ENCODE measurements around the gene CCL13.
A peak's percentile ranks its signal among the peaks of the same experiment; 100 is the strongest.
"Not testable (repeated sequence)": the region's sequence is repeated elsewhere in the genome, so short reads cannot be mapped to it uniquely, and the experiment has no call there.

CCL13 gene

GRCh38 chr17:34356194-34356593 is at the start of gene CCL13:
Gene CCL13, plus strand, starts transcription at chr17:34356480. Its CDS starts 47 bp downstream, at chr17:34356527.
- DNase-seq: no peak

- no peak for DNase-seq
Observed at GRCh38 chr17:34307110-34307509, 49.2 kb upstream of the CCL13 start.

- no peak for DNase-seq
Observed at GRCh38 chr17:34308371-34308770, 47.9 kb upstream of the CCL13 start.

DNA sequence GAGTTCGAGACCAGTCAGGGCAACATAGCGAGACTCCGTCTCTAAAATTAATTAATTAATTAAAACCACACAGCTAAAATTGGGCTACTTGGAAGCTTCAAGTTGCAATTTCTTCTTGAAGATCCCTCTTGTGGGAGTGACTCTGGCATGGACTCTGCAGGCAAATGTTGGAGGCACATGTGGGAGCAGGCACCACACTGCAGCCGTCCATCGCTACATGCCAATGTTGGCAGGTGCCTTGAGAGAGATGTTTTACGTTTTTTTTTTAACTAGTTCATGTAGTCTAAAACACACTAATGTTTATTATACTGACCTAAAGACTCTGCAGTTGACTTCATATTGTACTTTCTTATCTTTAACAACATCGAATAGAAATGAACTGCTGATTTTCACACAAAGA is 45.0 kb upstream of the CCL13 start:
- no peak for DNase-seq

- DNase-seq: no peak
Observed at GRCh38 chr17:34312080-34312479, 44.2 kb upstream of the CCL13 start.

GRCh38 chr17:34313164-34313563 is 43.1 kb upstream of the CCL13 start:
- DNase-seq: no peak

DNA sequence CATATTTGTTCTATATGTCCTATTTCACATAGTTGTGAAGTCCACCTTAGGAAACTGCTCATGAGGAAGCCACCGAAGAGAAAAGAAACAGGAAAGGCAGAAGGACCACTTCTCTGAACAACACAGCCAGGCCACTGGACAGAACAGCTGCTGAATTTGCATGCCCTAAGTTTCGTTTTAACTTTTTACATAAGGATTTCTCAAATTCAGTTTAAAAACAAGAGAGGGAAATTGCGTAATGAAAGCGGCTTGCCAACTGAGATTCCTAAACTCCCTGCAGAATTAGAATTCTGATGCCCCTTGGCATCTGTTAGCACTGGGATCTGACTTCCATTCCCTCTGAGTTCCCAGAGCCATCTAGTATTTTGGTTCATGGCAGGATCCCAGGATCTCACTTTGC is 42.0 kb upstream of the CCL13 start:
- DNase-seq: no peak

DNA sequence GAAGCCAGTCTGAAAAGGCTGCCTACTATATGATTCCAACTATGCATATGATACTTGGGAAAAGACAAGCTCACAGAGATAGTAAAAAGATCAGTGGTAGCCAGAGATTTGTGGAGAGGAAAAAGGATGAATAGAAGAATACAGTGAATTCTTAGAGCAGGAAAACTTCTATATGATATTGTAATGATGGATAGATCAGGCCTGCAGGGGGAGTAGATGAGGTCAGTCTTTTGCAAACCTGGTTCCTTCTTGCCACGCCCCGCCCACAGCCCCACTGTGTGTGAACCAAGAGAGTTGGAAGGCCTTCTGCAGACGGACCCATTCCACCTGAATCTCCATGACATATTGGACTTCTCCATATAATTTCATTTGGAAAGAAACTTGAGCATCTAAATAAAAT is 37.8 kb upstream of the CCL13 start:
- DNase-seq: no peak

GRCh38 chr17:34319039-34319483 is 37.2 kb upstream of the CCL13 start, which contains the start of gene CCL8:
Gene CCL8, plus strand, starts transcription at chr17:34319435. Its CDS starts 67 bp downstream, at chr17:34319502.
- DNase-seq: no peak

DNA sequence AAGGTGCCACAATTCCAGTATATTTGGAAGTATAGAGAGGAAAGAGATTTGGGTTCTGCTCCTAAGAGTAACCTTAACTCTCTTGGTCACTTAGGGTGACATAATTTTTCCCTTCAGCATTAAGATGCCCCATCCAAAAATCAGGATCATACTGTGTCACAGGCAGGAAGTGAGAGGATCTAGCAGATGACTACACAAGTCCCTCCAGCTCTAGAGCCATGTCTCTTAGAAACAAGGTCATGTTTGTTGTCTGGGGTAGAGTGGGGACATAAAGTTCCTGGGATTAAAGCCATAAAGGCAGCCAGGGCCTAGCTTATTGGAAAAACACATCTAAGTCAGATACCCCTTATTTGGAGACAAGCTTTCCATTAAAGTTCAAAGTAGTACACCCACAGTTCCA is 34.3 kb upstream of the CCL13 start:
- no peak for DNase-seq

DNA sequence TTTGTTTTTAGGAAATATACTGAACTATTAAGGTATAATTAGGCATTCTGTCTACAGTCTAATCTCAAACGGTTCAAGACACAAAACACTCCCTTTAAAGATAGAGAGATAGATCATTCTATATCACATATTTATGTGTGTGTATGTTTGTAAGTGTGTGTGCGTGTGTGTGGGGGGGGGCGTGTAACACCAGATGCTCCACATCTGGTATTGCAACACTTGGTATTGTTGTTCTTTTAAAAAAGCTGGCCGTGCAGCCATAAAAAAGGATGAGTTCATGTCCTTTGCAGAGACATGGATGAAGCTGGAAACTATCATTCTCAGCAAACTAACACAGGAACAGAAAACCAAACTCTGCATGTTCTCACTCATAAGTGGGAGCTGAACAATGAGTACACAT is 28.7 kb upstream of the CCL13 start:
- DNase-seq: not testable (repeated sequence)

- no peak for DNase-seq
Observed at GRCh38 chr17:34337701-34338100, 18.6 kb upstream of the CCL13 start.

DNA sequence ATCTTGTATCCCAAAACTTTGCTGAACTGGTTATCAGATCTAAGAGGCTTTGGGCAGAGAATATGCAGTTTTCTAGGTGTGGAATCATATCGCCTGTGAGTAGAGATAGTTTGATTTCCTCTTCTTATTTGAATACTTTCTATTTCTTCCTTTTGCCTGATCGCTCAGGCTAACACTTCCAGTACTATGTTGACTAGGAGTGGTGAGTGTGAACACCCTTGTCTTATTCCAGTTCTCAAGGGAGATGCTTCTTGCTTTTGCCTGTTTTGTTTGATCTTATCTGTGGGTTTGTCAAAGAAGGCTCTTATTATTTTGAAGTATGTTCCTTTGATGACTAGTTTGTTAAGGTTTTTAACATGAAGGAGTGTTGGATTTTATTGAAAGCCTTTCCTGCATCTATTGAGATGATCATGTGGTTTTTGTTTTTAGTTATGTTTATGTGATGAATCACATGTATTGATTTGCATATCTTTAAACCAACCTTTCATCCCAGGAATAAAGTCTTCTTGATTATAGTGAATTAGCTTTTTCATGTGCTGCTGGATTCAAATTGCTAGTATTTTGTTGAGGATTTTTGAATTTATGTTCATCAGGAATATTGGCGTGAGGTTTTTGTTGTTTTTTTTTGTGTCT is 17.0 kb upstream of the CCL13 start:
- DNase-seq: no peak

GRCh38 chr17:34341916-34342315 is 14.4 kb upstream of the CCL13 start:
- no peak for DNase-seq

GRCh38 chr17:34347063-34347462 is 9.2 kb upstream of the CCL13 start:
- no peak for DNase-seq

DNA sequence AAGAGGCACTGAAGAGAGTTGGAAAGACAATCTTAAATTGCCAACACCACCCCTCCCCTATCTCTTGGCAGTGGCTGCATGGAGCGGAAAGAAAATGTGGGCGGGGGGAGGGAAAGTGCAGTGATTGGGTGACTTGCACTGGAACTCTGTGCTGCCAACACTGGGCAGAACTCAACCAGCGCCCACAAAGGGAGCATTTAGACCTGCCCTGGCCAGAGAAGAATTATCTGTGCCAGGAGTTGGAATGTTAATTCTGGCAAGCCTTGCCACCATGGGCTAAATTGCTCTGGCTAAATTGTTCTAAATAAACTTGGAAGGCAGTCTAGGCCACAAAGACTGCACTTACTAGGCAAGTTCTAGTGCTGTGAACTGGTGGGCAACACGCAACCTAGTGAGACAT is 6.5 kb upstream of the CCL13 start:
- DNase-seq: no peak

GRCh38 chr17:34351096-34351495 is 5.2 kb upstream of the CCL13 start:
- DNase-seq: no peak

DNA sequence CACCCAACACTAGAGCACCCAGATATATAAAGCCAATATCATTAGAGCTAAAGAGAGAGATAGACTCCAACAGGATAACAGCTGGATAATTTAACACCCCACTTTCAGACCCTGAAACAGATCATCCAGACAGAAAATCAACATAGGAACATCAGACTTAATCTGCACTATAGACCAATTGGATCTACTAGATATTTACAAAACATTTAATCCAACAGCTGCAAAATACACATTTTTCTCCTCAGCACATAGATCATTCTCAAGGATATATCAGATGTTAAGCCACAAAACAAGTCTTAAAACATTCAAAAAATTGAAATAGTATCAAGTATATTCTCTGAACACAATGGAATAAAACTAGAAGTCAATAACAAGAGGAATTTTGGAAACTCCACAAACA is 4.1 kb upstream of the CCL13 start:
- no peak for DNase-seq

DNA sequence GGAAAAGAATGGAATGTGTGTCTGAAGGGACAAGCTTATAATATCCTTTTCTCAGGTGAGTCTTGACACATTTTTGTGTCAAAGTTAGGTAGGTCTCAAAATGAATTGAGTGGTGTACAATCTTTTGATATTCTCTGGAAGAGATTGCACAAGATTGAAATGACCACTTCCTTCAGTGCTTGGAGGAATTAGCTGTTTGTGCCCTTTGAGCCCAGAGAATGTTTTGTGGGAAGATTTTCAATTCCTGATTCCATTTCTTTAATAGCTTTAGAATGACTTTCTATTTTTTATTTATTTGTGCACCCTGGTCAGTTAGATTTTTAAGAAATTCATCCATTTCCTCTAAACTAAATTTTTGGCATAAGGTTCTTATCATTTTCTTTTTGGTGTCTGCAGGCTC is 1.6 kb upstream of the CCL13 start:
- no peak for DNase-seq

DNA sequence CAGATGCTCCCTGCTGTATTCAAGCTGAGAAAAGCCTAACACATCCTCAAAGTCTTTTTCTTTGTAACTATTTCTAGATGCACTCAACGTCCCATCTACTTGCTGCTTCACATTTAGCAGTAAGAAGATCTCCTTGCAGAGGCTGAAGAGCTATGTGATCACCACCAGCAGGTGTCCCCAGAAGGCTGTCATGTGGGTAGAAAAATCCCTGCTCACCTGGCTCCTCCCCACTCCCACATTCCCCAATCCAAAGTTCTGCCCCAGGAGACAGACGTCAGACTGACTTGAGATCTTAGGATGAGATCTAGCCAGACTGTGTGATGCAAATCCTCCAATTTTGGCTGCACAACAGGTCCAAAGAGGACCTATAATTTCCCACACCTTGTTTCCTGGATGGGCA is 1.1 kb downstream of the CCL13 start:
- DNase-seq: no peak

GRCh38 chr17:34358631-34359030 is 2.4 kb downstream of the CCL13 start:
- no peak for DNase-seq

GRCh38 chr17:34360601-34361270 is 4.5 kb downstream of the CCL13 start:
- DNase-seq: no peak

GRCh38 chr17:34361478-34362061 is 5.3 kb downstream of the CCL13 start:
- peak; percentile 67 to 73 for DNase-seq

DNA sequence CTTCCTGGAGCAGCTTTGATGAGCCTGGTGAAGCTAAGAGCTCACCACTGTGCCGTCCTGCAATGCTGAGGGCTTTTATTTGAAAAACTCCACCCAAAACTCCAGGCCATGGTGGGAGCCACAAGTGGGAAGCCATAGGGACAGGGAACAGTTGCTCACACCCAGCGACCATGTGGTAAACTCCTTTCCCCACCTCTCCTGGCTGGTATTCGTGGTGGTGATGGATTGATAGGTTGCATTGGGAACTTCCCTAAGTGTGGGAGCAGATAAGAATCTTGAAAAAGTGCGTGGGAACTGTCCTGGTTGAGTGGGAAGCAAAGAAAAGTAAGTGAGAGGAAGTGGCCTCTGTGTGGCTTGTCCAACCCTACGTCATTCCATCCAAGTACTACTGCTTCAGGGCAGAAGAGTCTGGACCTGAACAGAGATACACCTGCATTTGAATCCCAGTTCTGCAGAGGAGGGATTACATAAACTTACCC is 6.9 kb downstream of the CCL13 start, which contains the start of gene CCL1:
CCL1 (minus strand) TSS at position 51 of the 479 bp plus-strand sequence. CDS start 72 bp downstream, outside the sequence.
- no peak for DNase-seq

All from stimulated activated CD4-positive, alpha-beta T cell treated with anti-CD3 and anti-CD28 coated beads, Interleukin-2, amount 100 ng/mL, for 48 hours (primary cell).